HEK293 (cell line): ENCODE data around the gene ANKH.

ENCODE experiments used
- HOXC10 ChIP-seq: sonication (generic); formaldehyde crosslinking; IDR thresholded peaks from 2 replicates; pipeline ENCODE4 v1.8.1; 2023; ENCODE audit warnings: mild to moderate bottlenecking, missing genetic modification reagents
- ZFP37 ChIP-seq: fragments of 450-650 bp; formaldehyde crosslinking; IDR thresholded peaks from 2 replicates; pipeline ENCODE4 v1.5.1; 2016; ENCODE audit warnings: missing biosample characterization, missing genetic modification characterization
- ZNF174 ChIP-seq: fragments of 450-650 bp; formaldehyde crosslinking; IDR thresholded peaks from 2 replicates; pipeline ENCODE4 v1.5.0; 2017; ENCODE audit warnings: missing biosample characterization, mild to moderate bottlenecking, missing genetic modification characterization
- ZNF629 ChIP-seq: fragments of 450-650 bp; formaldehyde crosslinking; IDR thresholded peaks from 2 replicates; pipeline ENCODE4 v1.5.1; 2017; ENCODE audit warnings: missing biosample characterization, missing genetic modification characterization
- ZNF707 ChIP-seq: fragments of 450-650 bp; formaldehyde crosslinking; IDR thresholded peaks from 2 replicates; pipeline ENCODE4 v1.5.1; 2016; ENCODE audit warnings: missing biosample characterization, missing genetic modification characterization
- TF ChIP-seq, protein P1 (sequence below): sonication (generic); formaldehyde crosslinking; IDR thresholded peaks from 2 replicates; pipeline ENCODE4 v1.8.1; 2022; ENCODE audit warnings: mild to moderate bottlenecking, moderate library complexity, missing genetic modification reagents
- TF ChIP-seq, protein P2 (sequence below): fragments of 450-650 bp; formaldehyde crosslinking; IDR thresholded peaks from 2 replicates; pipeline ENCODE4 v1.5.1; 2016; ENCODE audit warnings: missing biosample characterization, missing genetic modification characterization
- TF ChIP-seq, protein P3 (sequence below): fragments of 450-650 bp; formaldehyde crosslinking; IDR thresholded peaks from 2 replicates; pipeline ENCODE4 v1.5.1; 2016; ENCODE audit warnings: missing biosample characterization, missing genetic modification characterization
- TF ChIP-seq, protein P4 (sequence below): fragments of 450-650 bp; formaldehyde crosslinking; IDR thresholded peaks from 2 replicates; pipeline ENCODE4 v1.5.1; 2016; ENCODE audit warnings: missing biosample characterization, missing genetic modification characterization

DNA sequence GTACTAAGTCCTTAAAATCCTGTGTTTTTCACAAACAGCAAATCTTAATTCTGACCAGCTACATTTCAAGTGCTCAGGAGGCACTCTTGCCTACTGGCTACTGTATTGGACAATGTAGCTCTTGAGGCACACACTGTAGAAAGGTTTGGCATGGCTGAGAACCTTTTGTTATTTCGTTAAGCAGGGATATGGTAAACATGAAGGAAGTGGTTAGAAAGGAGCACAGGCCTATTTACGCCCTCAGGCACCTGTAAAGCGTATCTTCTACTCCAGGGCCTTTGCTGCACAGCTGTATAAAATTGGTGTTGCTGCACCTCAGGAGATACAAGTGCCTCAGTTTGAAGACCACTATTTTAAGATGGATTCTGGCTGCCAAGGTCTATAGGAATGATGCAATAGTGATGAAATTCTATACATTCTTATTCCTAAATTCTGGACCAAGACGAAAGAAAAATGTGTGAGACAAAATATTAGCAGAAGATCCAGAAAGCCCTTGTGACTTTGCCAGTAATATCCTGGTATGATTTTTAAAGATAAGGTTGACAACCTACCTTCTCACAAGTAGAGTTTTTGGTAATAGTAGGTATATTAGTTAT, 216.3 kb downstream of the ANKH start:
- TF ChIP-seq, protein P1, sequence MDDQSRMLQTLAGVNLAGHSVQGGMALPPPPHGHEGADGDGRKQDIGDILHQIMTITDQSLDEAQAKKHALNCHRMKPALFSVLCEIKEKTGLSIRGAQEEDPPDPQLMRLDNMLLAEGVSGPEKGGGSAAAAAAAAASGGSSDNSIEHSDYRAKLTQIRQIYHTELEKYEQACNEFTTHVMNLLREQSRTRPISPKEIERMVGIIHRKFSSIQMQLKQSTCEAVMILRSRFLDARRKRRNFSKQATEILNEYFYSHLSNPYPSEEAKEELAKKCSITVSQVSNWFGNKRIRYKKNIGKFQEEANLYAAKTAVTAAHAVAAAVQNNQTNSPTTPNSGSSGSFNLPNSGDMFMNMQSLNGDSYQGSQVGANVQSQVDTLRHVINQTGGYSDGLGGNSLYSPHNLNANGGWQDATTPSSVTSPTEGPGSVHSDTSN (CRISPR knock-in tag) = no peak
- TF ChIP-seq, protein P2, sequence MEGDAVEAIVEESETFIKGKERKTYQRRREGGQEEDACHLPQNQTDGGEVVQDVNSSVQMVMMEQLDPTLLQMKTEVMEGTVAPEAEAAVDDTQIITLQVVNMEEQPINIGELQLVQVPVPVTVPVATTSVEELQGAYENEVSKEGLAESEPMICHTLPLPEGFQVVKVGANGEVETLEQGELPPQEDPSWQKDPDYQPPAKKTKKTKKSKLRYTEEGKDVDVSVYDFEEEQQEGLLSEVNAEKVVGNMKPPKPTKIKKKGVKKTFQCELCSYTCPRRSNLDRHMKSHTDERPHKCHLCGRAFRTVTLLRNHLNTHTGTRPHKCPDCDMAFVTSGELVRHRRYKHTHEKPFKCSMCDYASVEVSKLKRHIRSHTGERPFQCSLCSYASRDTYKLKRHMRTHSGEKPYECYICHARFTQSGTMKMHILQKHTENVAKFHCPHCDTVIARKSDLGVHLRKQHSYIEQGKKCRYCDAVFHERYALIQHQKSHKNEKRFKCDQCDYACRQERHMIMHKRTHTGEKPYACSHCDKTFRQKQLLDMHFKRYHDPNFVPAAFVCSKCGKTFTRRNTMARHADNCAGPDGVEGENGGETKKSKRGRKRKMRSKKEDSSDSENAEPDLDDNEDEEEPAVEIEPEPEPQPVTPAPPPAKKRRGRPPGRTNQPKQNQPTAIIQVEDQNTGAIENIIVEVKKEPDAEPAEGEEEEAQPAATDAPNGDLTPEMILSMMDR (tag by site-specific recombination) = no peak
- TF ChIP-seq, protein P3, sequence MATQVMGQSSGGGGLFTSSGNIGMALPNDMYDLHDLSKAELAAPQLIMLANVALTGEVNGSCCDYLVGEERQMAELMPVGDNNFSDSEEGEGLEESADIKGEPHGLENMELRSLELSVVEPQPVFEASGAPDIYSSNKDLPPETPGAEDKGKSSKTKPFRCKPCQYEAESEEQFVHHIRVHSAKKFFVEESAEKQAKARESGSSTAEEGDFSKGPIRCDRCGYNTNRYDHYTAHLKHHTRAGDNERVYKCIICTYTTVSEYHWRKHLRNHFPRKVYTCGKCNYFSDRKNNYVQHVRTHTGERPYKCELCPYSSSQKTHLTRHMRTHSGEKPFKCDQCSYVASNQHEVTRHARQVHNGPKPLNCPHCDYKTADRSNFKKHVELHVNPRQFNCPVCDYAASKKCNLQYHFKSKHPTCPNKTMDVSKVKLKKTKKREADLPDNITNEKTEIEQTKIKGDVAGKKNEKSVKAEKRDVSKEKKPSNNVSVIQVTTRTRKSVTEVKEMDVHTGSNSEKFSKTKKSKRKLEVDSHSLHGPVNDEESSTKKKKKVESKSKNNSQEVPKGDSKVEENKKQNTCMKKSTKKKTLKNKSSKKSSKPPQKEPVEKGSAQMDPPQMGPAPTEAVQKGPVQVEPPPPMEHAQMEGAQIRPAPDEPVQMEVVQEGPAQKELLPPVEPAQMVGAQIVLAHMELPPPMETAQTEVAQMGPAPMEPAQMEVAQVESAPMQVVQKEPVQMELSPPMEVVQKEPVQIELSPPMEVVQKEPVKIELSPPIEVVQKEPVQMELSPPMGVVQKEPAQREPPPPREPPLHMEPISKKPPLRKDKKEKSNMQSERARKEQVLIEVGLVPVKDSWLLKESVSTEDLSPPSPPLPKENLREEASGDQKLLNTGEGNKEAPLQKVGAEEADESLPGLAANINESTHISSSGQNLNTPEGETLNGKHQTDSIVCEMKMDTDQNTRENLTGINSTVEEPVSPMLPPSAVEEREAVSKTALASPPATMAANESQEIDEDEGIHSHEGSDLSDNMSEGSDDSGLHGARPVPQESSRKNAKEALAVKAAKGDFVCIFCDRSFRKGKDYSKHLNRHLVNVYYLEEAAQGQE (tag by site-specific recombination) = no peak
- TF ChIP-seq, protein P4, sequence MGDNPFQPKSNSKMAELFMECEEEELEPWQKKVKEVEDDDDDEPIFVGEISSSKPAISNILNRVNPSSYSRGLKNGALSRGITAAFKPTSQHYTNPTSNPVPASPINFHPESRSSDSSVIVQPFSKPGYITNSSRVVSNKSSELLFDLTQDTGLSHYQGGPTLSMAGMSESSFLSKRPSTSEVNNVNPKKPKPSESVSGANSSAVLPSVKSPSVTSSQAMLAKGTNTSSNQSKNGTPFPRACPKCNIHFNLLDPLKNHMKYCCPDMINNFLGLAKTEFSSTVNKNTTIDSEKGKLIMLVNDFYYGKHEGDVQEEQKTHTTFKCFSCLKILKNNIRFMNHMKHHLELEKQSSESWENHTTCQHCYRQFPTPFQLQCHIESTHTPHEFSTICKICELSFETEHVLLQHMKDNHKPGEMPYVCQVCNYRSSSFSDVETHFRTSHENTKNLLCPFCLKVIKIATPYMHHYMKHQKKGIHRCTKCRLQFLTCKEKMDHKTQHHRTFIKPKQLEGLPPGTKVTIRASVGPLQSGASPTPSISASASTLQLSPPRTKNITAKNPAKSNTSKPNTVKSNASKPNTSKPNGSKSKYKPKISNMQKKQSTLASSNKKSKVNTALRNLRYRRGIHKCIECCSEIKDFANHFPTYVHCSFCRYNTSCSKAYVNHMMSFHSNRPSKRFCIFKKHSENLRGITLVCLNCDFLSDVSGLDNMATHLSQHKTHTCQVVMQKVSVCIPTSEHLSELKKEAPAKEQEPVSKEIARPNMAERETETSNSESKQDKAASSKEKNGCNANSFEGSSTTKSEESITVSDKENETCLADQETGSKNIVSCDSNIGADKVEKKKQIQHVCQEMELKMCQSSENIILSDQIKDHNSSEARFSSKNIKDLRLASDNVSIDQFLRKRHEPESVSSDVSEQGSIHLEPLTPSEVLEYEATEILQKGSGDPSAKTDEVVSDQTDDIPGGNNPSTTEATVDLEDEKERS (tag by site-specific recombination) = no peak
- TF ChIP-seq ZNF707 (tag by site-specific recombination) = no peak
- no peak for TF ChIP-seq ZFP37
- no peak for TF ChIP-seq ZNF629 (tag by site-specific recombination)
- TF ChIP-seq HOXC10 (CRISPR knock-in tag) = no peak
- no peak for TF ChIP-seq ZNF174 (tag by site-specific recombination)
